Activated T-cell treated with anti-CD3 and anti-CD28 coated beads, Interleukin-2, amount 50 U/mL, for 4 hours (primary cell): ENCODE results near the gene PRMT1. TPM values are rescaled to one million over a fixed set of nuclear protein-coding genes. Genes with fewer than 3 reads are reported as not detected.
A peak's percentile ranks its signal among the peaks of the same experiment; 100 is the strongest.

Experiments
- ATAC-seq, 2 donors: fragments of 200-7000 bp; cut with Tn5 transposase; one replicate each; pipeline ENCODE4 v1.10.0; 2021
- DNase-seq: peaks from one replicate; pipeline ENCODE4 v3.0.0-alpha.2; 2020
- H3K27me3 Mint-ChIP-seq: one replicate; pipeline ENCODE4 v1.8.0; 2021; ENCODE audit warnings: low read depth, mixed read lengths
- H3K36me3 Mint-ChIP-seq: one replicate; pipeline ENCODE4 v1.8.0; 2022; ENCODE audit warnings: mixed read lengths; ENCODE audit not compliant: insufficient read depth
- H3K4me1 Mint-ChIP-seq: one replicate; pipeline ENCODE4 v1.8.0; 2021; ENCODE audit warnings: low read depth, mixed read lengths
- H3K4me3 Mint-ChIP-seq: one replicate; pipeline ENCODE4 v1.8.0; 2021; ENCODE audit warnings: mild to moderate bottlenecking, moderate library complexity, mixed read lengths
- H3K9me3 Mint-ChIP-seq: one replicate; pipeline ENCODE4 v1.8.0; 2021; ENCODE audit warnings: mixed read lengths
- total RNA-seq, 3 donors: library from RNA; stranded (reverse); gene quantifications; one replicate each; pipeline ENCODE4 v1.2.1, GENCODE V29; 2021

The PRMT1 gene
- total RNA-seq, 3 donors from 2014 or later, result 692 to 815 (median 725) TPM

GRCh38 chr19:49672131-49672919, 4.7 kb upstream of the PRMT1 start:
- H3K36me3 Mint-ChIP-seq, result peaks cover 3% of the 10 kb centered on the region
- no peaks in the 10 kb centered on the region for H3K9me3 Mint-ChIP-seq
- H3K4me1 Mint-ChIP-seq, result peaks cover 15% of the 10 kb centered on the region
- DNase-seq (peak; percentile 77), ATAC-seq (no peak)
- no peaks in the 10 kb centered on the region for H3K27me3 Mint-ChIP-seq
- H3K4me3 Mint-ChIP-seq, result no peak overlapping the region

- Mint-ChIP-seq H3K4me3 (peak overlapping the region; percentile 96), H3K4me1 (peaks cover 33% of the 10 kb centered on the region), H3K36me3 (peaks cover 4% of the 10 kb centered on the region), H3K9me3 (no peaks in the 10 kb centered on the region), H3K27me3 (no peaks in the 10 kb centered on the region)
- ATAC-seq (no peak), DNase-seq (peak; percentile 41)
Observed at GRCh38 chr19:49676136-49676783, 811 bp upstream of the PRMT1 start.

DNA sequence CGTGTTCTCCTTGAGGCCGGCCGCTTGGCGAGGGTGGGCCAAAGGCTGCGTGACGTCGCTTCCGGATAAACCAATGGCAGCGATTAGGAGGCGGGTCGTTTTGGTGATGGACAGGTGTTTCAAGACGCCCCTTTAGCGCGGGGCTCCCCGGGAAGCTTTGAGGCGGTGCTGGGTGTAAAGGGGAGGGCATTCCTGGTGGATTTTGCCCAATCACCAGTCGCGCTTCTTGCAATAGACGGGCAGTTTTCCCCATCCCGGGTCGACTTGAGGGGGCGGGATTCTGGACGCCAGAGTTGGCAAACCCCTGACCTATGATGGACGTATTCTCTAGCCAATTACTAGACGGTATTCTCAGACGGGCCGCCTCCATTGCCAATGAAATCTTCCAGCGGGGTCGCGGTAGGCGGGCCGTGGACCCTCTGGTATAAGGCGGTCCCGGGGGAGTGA, 264 bp upstream of the PRMT1 start:
- DNase-seq (peak; percentile 97), ATAC-seq (peak; percentile 74 to 76)

GRCh38 chr19:49677901-49678674, 1.0 kb downstream of the PRMT1 start:
- H3K4me3 Mint-ChIP-seq, result peak overlapping the region; percentile 96
- peak; percentile 14 to 19 for ATAC-seq
- H3K9me3 Mint-ChIP-seq, result no peaks in the 10 kb centered on the region
- peaks cover 30% of the 10 kb centered on the region for H3K4me1 Mint-ChIP-seq
- H3K36me3 Mint-ChIP-seq, result peaks cover 9% of the 10 kb centered on the region
- DNase-seq, result peak; percentile 77
- H3K27me3 Mint-ChIP-seq, result no peaks in the 10 kb centered on the region

More for the DNA sequence above, 264 bp upstream of the PRMT1 start:
- H3K4me1 Mint-ChIP-seq, result peaks cover 33% of the 10 kb centered on the region
- H3K9me3 Mint-ChIP-seq, result no peaks in the 10 kb centered on the region
- H3K27me3 Mint-ChIP-seq, result no peaks in the 10 kb centered on the region
- H3K36me3 Mint-ChIP-seq, result peaks cover 4% of the 10 kb centered on the region
- H3K4me3 Mint-ChIP-seq, result peak overlapping the region; percentile 96

DNA sequence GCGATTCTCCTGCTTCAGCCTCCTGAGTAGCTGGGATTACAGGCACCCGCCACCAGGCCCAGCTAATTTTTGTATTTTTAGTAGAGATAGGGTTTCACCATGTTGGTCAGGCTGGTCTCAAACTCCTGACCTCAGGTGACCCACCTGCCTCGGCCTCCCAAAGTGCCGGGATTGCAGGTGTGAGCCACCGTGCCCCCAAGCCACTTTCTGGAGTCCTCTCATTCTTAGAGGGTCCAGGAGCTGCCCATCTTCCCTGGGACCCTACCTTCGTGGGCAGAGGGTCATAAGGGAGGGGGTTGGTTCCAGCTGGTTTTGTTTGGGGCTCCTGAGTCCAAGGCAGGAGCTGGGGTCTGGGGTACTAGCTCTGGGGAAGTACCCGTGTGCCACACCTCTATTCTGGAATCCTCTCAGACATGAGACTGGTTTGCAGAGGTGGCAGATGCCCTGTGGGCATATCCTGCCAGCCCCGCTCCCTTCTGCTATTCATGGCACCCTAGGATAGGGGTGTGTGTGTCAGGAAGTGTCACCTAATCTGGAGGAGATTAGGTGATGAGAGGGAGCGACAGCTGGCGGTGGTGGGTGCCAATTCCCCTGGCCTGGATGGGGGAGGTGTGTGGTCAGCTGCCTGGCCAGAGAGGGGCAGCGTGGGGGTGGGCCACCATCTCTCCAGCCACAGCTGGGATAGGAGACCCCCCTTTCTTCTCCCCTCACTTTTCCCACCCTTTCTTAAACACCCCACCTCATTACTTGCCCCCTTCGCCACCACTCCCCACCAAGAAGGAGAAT, 2.1 kb downstream of the PRMT1 start:
- DNase-seq (no peak), ATAC-seq (no peak)
- H3K27me3 Mint-ChIP-seq, result no peaks in the 10 kb centered on the region
- no peaks in the 10 kb centered on the region for H3K9me3 Mint-ChIP-seq
- peaks cover 15% of the 10 kb centered on the region for H3K36me3 Mint-ChIP-seq
- peaks cover 30% of the 10 kb centered on the region for H3K4me1 Mint-ChIP-seq
- peak overlapping the region; percentile 96 for H3K4me3 Mint-ChIP-seq

- Mint-ChIP-seq H3K9me3 (no peaks in the 10 kb centered on the region), H3K36me3 (peaks cover 21% of the 10 kb centered on the region), H3K27me3 (no peaks in the 10 kb centered on the region), H3K4me1 (peaks cover 30% of the 10 kb centered on the region), H3K4me3 (peak overlapping the region; percentile 63)
- no peak for ATAC-seq
- no peak for DNase-seq
Observed at GRCh38 chr19:49679771-49680413, 2.8 kb downstream of the PRMT1 start.

DNA sequence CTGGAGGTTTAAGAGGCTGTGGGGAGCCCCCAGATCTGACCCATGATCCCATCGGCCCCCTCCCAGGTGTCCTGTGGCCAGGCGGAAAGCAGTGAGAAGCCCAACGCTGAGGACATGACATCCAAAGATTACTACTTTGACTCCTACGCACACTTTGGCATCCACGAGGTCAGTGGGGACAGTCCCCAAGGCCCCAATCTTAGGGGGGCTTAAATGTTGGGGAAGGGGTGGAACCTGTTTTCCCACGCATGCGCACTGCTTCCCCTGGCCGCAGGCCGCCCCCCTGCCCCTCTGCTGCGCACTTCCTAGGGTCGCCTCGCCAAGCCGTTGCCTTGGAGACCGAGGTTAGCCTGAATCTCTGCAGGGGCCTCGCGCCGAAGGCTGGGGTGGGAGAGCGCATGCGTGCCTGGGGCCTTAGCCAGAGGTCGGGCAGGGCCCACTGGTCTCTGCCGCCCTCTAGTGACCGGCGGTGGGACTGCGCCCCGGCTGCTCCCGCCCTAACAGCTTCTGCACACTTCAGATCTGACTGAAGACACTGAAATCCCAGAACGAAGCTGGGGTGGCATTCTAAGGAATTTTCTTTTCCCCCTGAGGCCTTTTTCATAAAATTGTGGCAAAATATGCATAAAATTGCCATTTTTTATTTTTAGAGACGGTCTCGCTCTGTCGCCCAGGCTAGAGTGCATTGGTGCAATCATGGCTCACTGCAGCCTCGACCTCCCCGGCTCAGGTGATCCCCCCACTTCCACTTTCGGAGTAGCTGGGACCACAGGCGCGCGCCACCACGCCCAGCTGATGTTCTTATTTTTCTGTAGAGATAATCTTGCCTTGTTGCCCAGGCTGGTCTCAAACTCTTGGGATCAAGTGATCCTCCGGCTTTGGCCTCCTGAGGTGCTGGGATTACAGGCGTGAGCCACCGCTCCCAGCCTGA, 3.6 kb downstream of the PRMT1 start:
- DNase-seq (peak; percentile 95), ATAC-seq (peak; percentile 4 to 9)
- H3K4me3 Mint-ChIP-seq, result peak overlapping the region; percentile 46
- no peaks in the 10 kb centered on the region for H3K9me3 Mint-ChIP-seq
- H3K4me1 Mint-ChIP-seq, result peaks cover 30% of the 10 kb centered on the region
- H3K36me3 Mint-ChIP-seq, result peaks cover 28% of the 10 kb centered on the region
- no peaks in the 10 kb centered on the region for H3K27me3 Mint-ChIP-seq

DNA sequence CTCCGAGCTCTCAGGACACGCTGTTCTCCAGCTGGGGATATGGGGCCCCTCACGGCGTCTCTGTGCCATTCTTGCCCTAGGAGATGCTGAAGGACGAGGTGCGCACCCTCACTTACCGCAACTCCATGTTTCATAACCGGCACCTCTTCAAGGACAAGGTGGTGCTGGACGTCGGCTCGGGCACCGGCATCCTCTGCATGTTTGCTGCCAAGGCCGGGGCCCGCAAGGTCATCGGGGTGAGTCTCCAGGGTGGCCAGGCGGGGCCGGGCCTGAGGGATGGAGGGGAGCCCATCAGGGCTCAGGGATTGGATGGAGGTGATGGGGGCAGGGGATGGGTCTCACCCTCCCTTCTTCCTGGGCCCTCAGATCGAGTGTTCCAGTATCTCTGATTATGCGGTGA, 4.8 kb downstream of the PRMT1 start:
- H3K4me3 Mint-ChIP-seq, result no peak overlapping the region
- no peaks in the 10 kb centered on the region for H3K27me3 Mint-ChIP-seq

GRCh38 chr19:49682274-49682673, 5.2 kb downstream of the PRMT1 start:
- Mint-ChIP-seq H3K4me3 (no peak overlapping the region), H3K27me3 (no peaks in the 10 kb centered on the region), H3K36me3 (peaks cover 34% of the 10 kb centered on the region), H3K4me1 (peaks cover 23% of the 10 kb centered on the region), H3K9me3 (no peaks in the 10 kb centered on the region)
- ATAC-seq, result no peak
- no peak for DNase-seq

More for the DNA sequence above, 4.8 kb downstream of the PRMT1 start:
- no peak for DNase-seq
- no peaks in the 10 kb centered on the region for H3K9me3 Mint-ChIP-seq
- peaks cover 31% of the 10 kb centered on the region for H3K36me3 Mint-ChIP-seq
- H3K4me1 Mint-ChIP-seq, result peaks cover 23% of the 10 kb centered on the region
- no peak for ATAC-seq

DNA sequence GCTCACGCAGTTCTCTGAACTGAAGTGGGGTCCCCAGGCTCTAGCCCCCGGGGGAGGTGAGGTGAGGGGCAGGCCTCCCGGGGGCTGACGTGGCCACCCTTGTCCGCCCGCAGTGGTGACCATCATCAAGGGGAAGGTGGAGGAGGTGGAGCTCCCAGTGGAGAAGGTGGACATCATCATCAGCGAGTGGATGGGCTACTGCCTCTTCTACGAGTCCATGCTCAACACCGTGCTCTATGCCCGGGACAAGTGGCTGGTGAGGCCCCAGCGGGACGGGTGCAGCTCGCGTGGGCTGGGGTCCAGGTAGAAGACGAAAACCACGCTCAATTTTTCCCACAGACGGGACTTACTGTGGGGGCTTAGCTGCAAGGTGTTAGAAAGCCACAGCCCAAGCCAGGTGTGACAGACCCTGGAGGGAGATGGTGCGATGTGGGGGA, 6.8 kb downstream of the PRMT1 start:
- H3K4me1 Mint-ChIP-seq, result peaks cover 18% of the 10 kb centered on the region
- H3K9me3 Mint-ChIP-seq, result no peaks in the 10 kb centered on the region
- no peaks in the 10 kb centered on the region for H3K27me3 Mint-ChIP-seq
- no peak overlapping the region for H3K4me3 Mint-ChIP-seq
- no peak for DNase-seq
- H3K36me3 Mint-ChIP-seq, result peaks cover 34% of the 10 kb centered on the region
- no peak for ATAC-seq

GRCh38 chr19:49684251-49684982, 7.3 kb downstream of the PRMT1 start:
- Mint-ChIP-seq H3K27me3 (no peaks in the 10 kb centered on the region), H3K4me3 (no peak overlapping the region), H3K9me3 (no peaks in the 10 kb centered on the region), H3K36me3 (peaks cover 34% of the 10 kb centered on the region), H3K4me1 (peaks cover 16% of the 10 kb centered on the region)
- ATAC-seq, result no peak
- DNase-seq, result no peak

- Mint-ChIP-seq H3K4me1 (peaks cover 14% of the 10 kb centered on the region), H3K9me3 (no peaks in the 10 kb centered on the region), H3K27me3 (no peaks in the 10 kb centered on the region), H3K4me3 (no peak overlapping the region), H3K36me3 (peaks cover 35% of the 10 kb centered on the region)
- no peak for ATAC-seq
- DNase-seq, result no peak
Observed at GRCh38 chr19:49684983-49685553, 8.0 kb downstream of the PRMT1 start.
